GM12872 (cell line): ENCODE results near the gene ACOT12.

Experiments
- CTCF ChIP-seq: IDR thresholded peaks from 3 replicates; pipeline ENCODE4 v1.5.1; 2011; ENCODE audit warnings: low read depth, mild to moderate bottlenecking, low read length, moderate library complexity; ENCODE audit not compliant: insufficient read depth

ACOT12 gene

DNA sequence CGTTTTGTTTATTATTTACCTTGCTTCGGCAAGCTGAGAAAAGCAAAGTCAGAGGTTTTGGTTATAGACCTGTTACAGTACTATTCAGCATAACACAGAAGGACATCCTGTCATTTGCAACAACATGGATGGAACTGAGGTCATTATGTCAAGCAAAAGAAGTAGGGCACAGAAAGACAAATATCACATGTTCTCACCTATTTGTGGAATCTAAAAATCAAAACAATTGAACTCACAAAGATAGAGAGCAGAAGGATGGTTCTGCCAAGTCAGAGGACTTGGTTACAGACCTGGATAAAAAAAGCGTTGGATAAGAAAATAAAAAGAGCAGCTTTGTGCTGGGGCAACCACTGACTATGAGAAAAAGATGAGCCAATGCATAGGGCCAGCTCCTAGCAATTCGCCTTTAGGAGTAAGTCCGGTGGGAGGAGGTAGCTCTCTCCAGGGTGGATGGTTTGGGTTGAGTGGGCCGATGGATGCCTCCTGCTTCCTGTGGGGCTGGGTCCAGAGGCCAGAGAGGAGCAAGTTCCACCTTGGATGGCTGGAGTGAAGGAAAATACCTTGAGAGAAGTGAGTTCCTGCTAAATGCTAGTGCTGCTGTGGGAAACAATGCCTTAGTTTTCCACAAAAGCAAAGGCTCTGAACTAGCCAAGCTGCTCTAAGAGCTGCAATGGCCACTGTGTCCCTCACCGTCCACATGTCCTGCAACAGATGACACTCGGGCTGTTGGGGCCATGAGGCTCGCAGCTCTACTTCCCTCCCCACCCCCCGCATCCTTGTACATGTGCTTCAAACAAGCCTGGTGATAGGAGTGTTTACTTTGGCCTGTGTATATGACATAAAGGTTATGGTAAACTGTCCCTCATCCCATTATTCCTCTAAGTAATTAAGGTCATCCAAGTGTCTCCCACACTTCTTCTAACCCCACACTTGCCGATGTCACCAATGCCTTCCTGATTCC lies 38.4 kb downstream of the ACOT12 start:
- no peak for TF ChIP-seq CTCF

DNA sequence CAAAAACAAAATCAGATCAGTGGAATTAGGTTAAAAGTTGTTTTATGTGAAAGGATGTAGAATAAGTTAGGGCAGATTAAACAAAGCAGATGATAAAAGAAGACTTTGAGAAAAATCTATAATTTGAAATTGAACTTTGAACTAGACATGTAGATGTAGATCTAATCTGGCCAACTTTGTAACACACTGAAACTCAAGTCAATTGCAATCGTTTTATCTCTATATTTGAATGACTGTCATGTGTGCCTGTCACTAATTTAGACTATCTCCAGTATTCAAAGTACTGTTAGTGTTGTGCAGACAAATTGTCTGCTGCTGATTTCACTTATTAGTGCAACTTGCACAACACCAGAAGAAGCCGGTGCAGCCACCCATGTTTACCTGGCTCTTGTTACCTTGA lies 39.8 kb downstream of the ACOT12 start:
- TF ChIP-seq CTCF, result no peak

DNA sequence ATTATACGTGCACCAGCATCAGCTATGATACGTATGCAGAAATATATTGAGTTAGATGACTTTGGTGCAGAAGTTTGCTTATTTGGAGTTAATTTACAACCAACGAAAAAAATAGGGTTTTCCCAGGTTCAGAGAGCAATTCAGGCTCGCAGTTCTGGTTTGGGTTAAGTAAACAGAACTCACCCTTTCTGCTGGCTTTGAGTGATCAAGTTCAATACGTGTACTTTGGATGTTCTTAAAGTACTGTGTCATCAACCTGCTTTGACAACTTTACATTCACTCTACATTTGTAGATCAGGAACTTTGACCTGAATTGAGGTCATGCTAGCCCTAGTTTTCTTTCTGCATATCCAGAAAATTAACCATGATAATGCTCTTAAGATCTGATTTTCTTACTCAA lies 40.7 kb downstream of the ACOT12 start:
- no peak for TF ChIP-seq CTCF

DNA sequence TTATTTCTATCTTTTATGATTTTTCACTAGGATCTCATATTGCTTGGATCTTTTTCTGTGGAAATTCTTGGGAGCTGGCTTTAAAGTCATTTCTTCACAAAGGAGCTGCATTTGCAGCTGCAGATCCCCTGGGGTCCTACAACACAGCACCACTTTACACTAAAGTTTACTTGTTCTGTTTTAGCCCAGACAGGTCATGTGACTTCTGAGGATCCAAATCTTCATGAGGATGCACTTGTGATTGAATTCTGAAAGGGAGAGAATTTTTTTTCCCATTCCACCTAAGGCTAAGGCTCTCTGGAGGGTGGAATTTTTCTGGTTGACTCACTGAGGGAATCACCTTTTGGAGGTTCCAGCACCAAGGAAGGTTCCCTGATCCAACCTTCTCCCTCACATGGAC lies 43.4 kb downstream of the ACOT12 start:
- no peak for TF ChIP-seq CTCF

DNA sequence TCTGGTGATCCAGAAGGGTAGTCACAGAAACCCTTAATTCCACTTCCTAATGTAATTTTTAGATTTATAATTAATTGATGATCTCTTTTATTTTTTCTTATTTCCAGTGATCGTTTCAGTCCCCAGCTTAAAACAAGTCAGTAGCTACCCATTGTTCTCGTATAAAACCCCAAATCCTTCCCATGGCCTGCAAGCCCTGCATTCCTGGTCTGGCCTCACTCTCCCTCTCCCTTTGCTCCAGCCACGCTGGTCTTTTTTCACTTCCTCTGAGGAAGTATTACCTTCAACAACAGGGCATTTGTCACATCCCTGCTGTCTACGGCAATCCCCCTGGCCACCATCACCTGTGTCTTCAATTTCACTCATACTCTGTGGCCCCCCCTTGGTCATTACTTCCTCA lies 44.8 kb downstream of the ACOT12 start:
- no peak for TF ChIP-seq CTCF

- no peak for TF ChIP-seq CTCF
Observed at GRCh38 chr5:81345411-81346003, 48.4 kb downstream of the ACOT12 start.

GRCh38 chr5:81344736-81345135 lies 49.2 kb downstream of the ACOT12 start:
- TF ChIP-seq CTCF, result no peak
